ENCODE measurements around the gene PRRC1. TPM values are rescaled to one million over a fixed set of nuclear protein-coding genes. Genes with fewer than 3 reads are reported as not detected.

PRRC1 gene
- total RNA-seq, result 73.3 and 79.7 TPM in 2 replicates

GRCh38 chr5:127517480-127518318, at the start of gene PRRC1:
PRRC1 (plus strand) TSS chr5:127517640; CDS start chr5:127523480, 5,840 bp downstream.

Other genes with a start within 250 kb of the PRRC1 start
- gene MEGF10, start 226.8 kb upstream of the PRRC1 start, total RNA-seq, result 0.05 and 0.69 TPM in 2 replicates
- not detected in 2 replicates for gene CTXN3, start 131.4 kb downstream of the PRRC1 start, total RNA-seq
- gene CCDC192, start 185.8 kb downstream of the PRRC1 start, total RNA-seq, result not detected in 2 replicates

Data from cardiac ventricle fibroblast (primary cell).